Kidney (tissue), 14 donors: ENCODE measurements around the gene GAB2. TPM values are rescaled to one million over a fixed set of nuclear protein-coding genes. Genes with fewer than 3 reads are reported as not detected.

ENCODE experiments used
- DNase-seq, 5 donors: peaks; one replicate each; pipeline ENCODE4 v3.0.0-alpha.2; 2013 to 2020
- FAIRE-seq: peaks from 2 replicates; lab custom pipeline; 2012; peaks lifted over from hg19 to GRCh38; lab: Jason Lieb, UNC
- H3K27ac ChIP-seq, 2 donors: one replicate each; pipeline ENCODE4 v1.7.0; 2013; ENCODE audit warnings: low read depth in 2 of 2, low read length in 2 of 2, inconsistent platforms in 1 of 2
- H3K27me3 ChIP-seq: one replicate; pipeline ENCODE4 v1.7.1; 2013; ENCODE audit warnings: low read length, inconsistent platforms; ENCODE audit not compliant: control insufficient read depth, insufficient read depth
- H3K36me3 ChIP-seq, 3 donors: one replicate each; pipeline versions ENCODE4 v1.7.0 to v1.7.1; 2013; ENCODE audit warnings: low read length in 3 of 3, control low read depth in 1 of 3, inconsistent platforms in 1 of 3; ENCODE audit not compliant: insufficient read depth in 3 of 3, control insufficient read depth in 2 of 3
- H3K4me1 ChIP-seq, 3 donors: one replicate each; pipeline versions ENCODE4 v1.7.0 to v1.7.1; 2013; ENCODE audit warnings: low read length in 3 of 3, inconsistent platforms in 1 of 3, low read depth in 1 of 3; ENCODE audit not compliant: control insufficient read depth in 2 of 3, insufficient read depth in 2 of 3
- H3K4me3 ChIP-seq, 3 donors: one replicate each; pipeline versions ENCODE4 v1.7.0 to v1.8.1; 2013; ENCODE audit warnings: low read length in 3 of 3, control low read depth in 1 of 3, inconsistent platforms in 1 of 3
- H3K9ac ChIP-seq, 3 donors: one replicate each; pipeline versions ENCODE4 v1.7.0 to v1.7.1; 2013; ENCODE audit warnings: low read length in 3 of 3, control low read depth in 1 of 3, inconsistent platforms in 1 of 3
- H3K9me3 ChIP-seq, 3 donors: one replicate each; pipeline versions ENCODE4 v1.7.0 to v1.7.1; 2013; ENCODE audit warnings: low read length in 3 of 3, control low read depth in 1 of 3, inconsistent platforms in 1 of 3; ENCODE audit not compliant: control insufficient read depth in 2 of 3, insufficient read depth in 1 of 3
- CTCF ChIP-seq: IDR thresholded peaks from 3 replicates; pipeline ENCODE4 v1.5.1; 2012; ENCODE audit warnings: mild to moderate bottlenecking, moderate library complexity, borderline replicate concordance; ENCODE audit not compliant: insufficient read depth; ENCODE audit errors: extremely low read depth
- intact Hi-C: fragments of 100-400 bp; cut with DNase I; formaldehyde crosslinking; loops from one replicate; pipeline ENCODE4 v1.11.1; 2022
- polyA plus RNA-seq: library from polyadenylated mRNA; stranded (reverse); fragments of 350-450 nt; fragmentation: Illumina TruSeq; extraction: RNeasy Lipid Tissue Mini Kit (QIAGEN cat#74804); gene quantifications from one replicate; pipeline ENCODE4 v1.2.3, GENCODE V29; 2014; ENCODE audit warnings: low read depth, low replicate concordance; ENCODE audit not compliant: insufficient read depth
- total RNA-seq: library from RNA; stranded (reverse); fragmentation: NEBNext Ultra II Directional; extraction: Animal tissue kit (Norgen Biotek cat#: 25700); gene quantifications from one replicate; pipeline ENCODE4 v1.2.1, GENCODE V29; 2021
- donor health status: control.
- donor health status: control.
- donor health status: control.
- donor health status: control.
- donor health status: control.
- donor health status: DM: yes; HTN: yes; CAD: no.
- donor health status: Normal renal cell carcinoma (clear cell type).

Gene GAB2
- total and polyA plus RNA-seq, 2 donors from 2014 or later = 3.3 to 23.6 TPM

- peaks cover 0 to 7% (median 0%) of the 10 kb centered on the region in 3 donors for H3K9me3 ChIP-seq
- H3K4me1 ChIP-seq = peaks cover 0 to 6% (median 3%) of the 10 kb centered on the region in 3 donors
- H3K36me3 ChIP-seq = no peaks in the 10 kb centered on the region
- H3K4me3 ChIP-seq = no peak overlapping the region
- intact Hi-C loops = no loop called here
- no peaks in the 10 kb centered on the region for H3K27me3 ChIP-seq
- FAIRE-seq = no peak
- no peak for TF ChIP-seq CTCF
- no peak overlapping the region for H3K27ac ChIP-seq
- no peak overlapping the region for H3K9ac ChIP-seq
- DNase-seq = no peak
These were observed 147.8 kb downstream of the GAB2 start for GRCh38 chr11:78269806-78270205.

GRCh38 chr11:78268591-78269410, 148.8 kb downstream of the GAB2 start:
- Histone ChIP-seq H3K9ac (no peak overlapping the region), H3K4me3 (no peak overlapping the region), H3K27ac (no peak overlapping the region), H3K27me3 (no peaks in the 10 kb centered on the region), H3K36me3 (no peaks in the 10 kb centered on the region), H3K9me3 (peaks cover 0 to 7% (median 0%) of the 10 kb centered on the region in 3 donors), H3K4me1 (peaks cover 0 to 6% (median 3%) of the 10 kb centered on the region in 3 donors)
- FAIRE-seq (no peak), DNase-seq (peak in 3 of 5 donors; percentile 46 to 82 (median 72))
- no peak for TF ChIP-seq CTCF
- intact Hi-C loops = no loop called here

- H3K9me3 ChIP-seq = no peaks in the 10 kb centered on the region
- no peak overlapping the region for H3K4me3 ChIP-seq
- no peak for TF ChIP-seq CTCF
- DNase-seq (no peak), FAIRE-seq (no peak)
- intact Hi-C loops = no loop called here
- no peak overlapping the region for H3K9ac ChIP-seq
- no peaks in the 10 kb centered on the region for H3K27me3 ChIP-seq
- no peak overlapping the region for H3K27ac ChIP-seq
- H3K4me1 ChIP-seq = peaks cover 0 to 6% (median 3%) of the 10 kb centered on the region in 3 donors
- H3K36me3 ChIP-seq = no peaks in the 10 kb centered on the region
These were observed 151.2 kb downstream of the GAB2 start for GRCh38 chr11:78266451-78266850.
